Neural cell (in vitro differentiated cells): ENCODE data around the gene SERPINB5. TPM values are rescaled to one million over a fixed set of nuclear protein-coding genes. Genes with fewer than 3 reads are reported as not detected.

Experiments used
- H2AFZ ChIP-seq: fragments of 200-600, 300-800 bp; sonication (generic), shearing (Covaris generic); 2 replicates; pipeline ENCODE4 v1.6.0; 2014; ENCODE audit warnings: low read depth, mild to moderate bottlenecking, antibody characterized with exemption, low read length, moderate library complexity
- H3F3A ChIP-seq: fragments of 200-600 bp; shearing (Covaris generic); 2 replicates; pipeline ENCODE4 v1.6.1; 2016; ENCODE audit warnings: mild to moderate bottlenecking, moderate library complexity, mixed read lengths, antibody characterized with exemption, low read length; ENCODE audit not compliant: insufficient read depth, poor library complexity, severe bottlenecking
- H3K27ac ChIP-seq: fragments of 200-600, 300-800 bp; sonication (generic), shearing (Covaris generic); 2 replicates; pipeline ENCODE4 v1.5.1; 2014; ENCODE audit warnings: mild to moderate bottlenecking, low read length, moderate library complexity
- H3K27me3 ChIP-seq: fragments of 300-800, 200-600 bp; sonication (generic), shearing (Covaris generic); 2 replicates; pipeline ENCODE4 v1.6.0; 2014; ENCODE audit warnings: mild to moderate bottlenecking, low read depth, low read length, moderate library complexity; ENCODE audit not compliant: insufficient read depth
- H3K36me3 ChIP-seq: fragments of 300-800, 200-600 bp; sonication (generic), shearing (Covaris generic); 2 replicates; pipeline ENCODE4 v1.5.1; 2014; ENCODE audit warnings: mild to moderate bottlenecking, antibody characterized with exemption, low read length, moderate library complexity; ENCODE audit not compliant: insufficient read depth
- H3K4me2 ChIP-seq: fragments of 300-800, 200-600 bp; sonication (generic), shearing (Covaris generic); 2 replicates; pipeline ENCODE4 v1.6.0; 2014; ENCODE audit warnings: mild to moderate bottlenecking, low read length
- H3K4me3 ChIP-seq: fragments of 300-800, 200-600 bp; sonication (generic), shearing (Covaris generic); 2 replicates; pipeline ENCODE4 v1.5.1; 2014; ENCODE audit warnings: mild to moderate bottlenecking, low read length, moderate library complexity
- H3K79me2 ChIP-seq: fragments of 200-600 bp; shearing (Covaris generic); replicated peaks from 2 replicates; pipeline ENCODE4 v1.6.0; 2014; ENCODE audit warnings: mild to moderate bottlenecking, low read length, moderate library complexity; ENCODE audit not compliant: insufficient read depth
- H3K9ac ChIP-seq: fragments of 300-800, 200-600 bp; sonication (generic), shearing (Covaris generic); 2 replicates; pipeline ENCODE4 v1.6.1; 2016; ENCODE audit warnings: mild to moderate bottlenecking, low read length, mixed read lengths
- H3K9me2 ChIP-seq: fragments of 200-600 bp; shearing (Covaris generic); 2 replicates; pipeline ENCODE4 v1.6.1; 2016; ENCODE audit warnings: mild to moderate bottlenecking, low read length, mixed read lengths; ENCODE audit not compliant: insufficient read depth
- H3K9me3 ChIP-seq: fragments of 200-600, 300-800 bp; sonication (generic), shearing (Covaris generic); 2 replicates; pipeline ENCODE4 v1.6.1; 2016; ENCODE audit warnings: mild to moderate bottlenecking, mixed run types, low read length, moderate library complexity, mixed read lengths
- H4K20me1 ChIP-seq: fragments of 200-600 bp; shearing (Covaris generic); 2 replicates; pipeline ENCODE4 v1.6.1; 2016; ENCODE audit warnings: mild to moderate bottlenecking, mixed run types; ENCODE audit not compliant: insufficient read depth
- CTCF ChIP-seq: fragments of 450-650 bp; IDR thresholded peaks from 2 replicates; pipeline ENCODE4 v1.5.1; 2014; ENCODE audit warnings: antibody characterized with exemption, mild to moderate bottlenecking, moderate library complexity; ENCODE audit not compliant: poor library complexity, severe bottlenecking
- EP300 ChIP-seq: fragments of 450-650 bp; conservative IDR thresholded peaks from 2 replicates; pipeline ENCODE4 v1.6.1; 2014; ENCODE audit warnings: antibody characterized with exemption, mild to moderate bottlenecking, moderate library complexity; ENCODE audit not compliant: poor library complexity, severe bottlenecking
- EZH2 ChIP-seq: fragments of 200-600, 300-800 bp; shearing (Covaris generic), sonication (generic); IDR thresholded peaks from 2 replicates; pipeline ENCODE4 v1.6.1; 2014; ENCODE audit warnings: antibody characterized with exemption, low read length, borderline replicate concordance, mild to moderate bottlenecking; ENCODE audit not compliant: insufficient read depth, poor library complexity, severe bottlenecking
- MXI1 ChIP-seq: fragments of 450-650 bp; conservative IDR thresholded peaks from 2 replicates; pipeline ENCODE4 v1.6.1; 2014; ENCODE audit warnings: antibody characterized with exemption, mild to moderate bottlenecking; ENCODE audit not compliant: poor library complexity, severe bottlenecking
- POLR2AphosphoS5 ChIP-seq: IDR thresholded peaks from 2 replicates; pipeline ENCODE4 v1.6.1; 2012
- RAD21 ChIP-seq: fragments of 450-650 bp; conservative IDR thresholded peaks from 2 replicates; pipeline ENCODE4 v1.6.1; 2014; ENCODE audit warnings: antibody characterized with exemption, mild to moderate bottlenecking, moderate library complexity
- SMC3 ChIP-seq: fragments of 450-650 bp; conservative IDR thresholded peaks from 2 replicates; pipeline ENCODE4 v1.6.1; 2014; ENCODE audit warnings: antibody characterized with exemption, mild to moderate bottlenecking, moderate library complexity; ENCODE audit not compliant: poor library complexity
- TAF1 ChIP-seq: IDR thresholded peaks from 2 replicates; pipeline ENCODE4 v1.6.1; 2012; ENCODE audit warnings: low read depth
- polyA plus RNA-seq: library from polyadenylated mRNA; depleted of rRNA; stranded (reverse); fragments of >200 nt; gene quantifications from 2 replicates; pipeline ENCODE4 v1.2.3, GENCODE V29; 2014
- TF ChIP-seq, protein P1 (sequence below): IDR thresholded peaks from 2 replicates; pipeline ENCODE4 v1.6.1; 2012; ENCODE audit warnings: borderline replicate concordance

Gene SERPINB5
- polyA plus RNA-seq, 1 donor from 2014 or later, result not detected

DNA sequence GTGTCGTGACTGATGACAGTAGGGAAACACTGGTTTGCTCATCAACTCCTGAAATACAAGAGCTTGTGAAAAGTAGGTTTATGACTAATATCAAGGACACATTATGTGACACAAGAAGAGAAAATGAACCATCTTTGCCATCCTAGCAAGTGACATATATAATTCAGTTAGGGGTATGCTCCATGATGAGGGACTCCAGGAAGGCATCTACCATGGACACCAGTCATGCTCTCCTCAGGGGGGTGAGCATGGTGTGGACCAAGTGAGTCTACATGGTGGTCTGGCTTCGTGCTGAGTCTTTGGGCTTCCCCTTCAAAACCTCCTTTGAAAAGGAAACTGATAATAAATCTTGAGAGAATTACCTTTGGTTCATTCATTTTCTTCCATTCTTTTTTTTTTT, 11.7 kb upstream of the SERPINB5 start:
- TF ChIP-seq POLR2AphosphoS5 (no peak), CTCF (no peak), SMC3 (no peak), EZH2 (no peak), TAF1 (no peak), RAD21 (no peak), EP300 (no peak), MXI1 (no peak)
- TF ChIP-seq, protein P1, sequence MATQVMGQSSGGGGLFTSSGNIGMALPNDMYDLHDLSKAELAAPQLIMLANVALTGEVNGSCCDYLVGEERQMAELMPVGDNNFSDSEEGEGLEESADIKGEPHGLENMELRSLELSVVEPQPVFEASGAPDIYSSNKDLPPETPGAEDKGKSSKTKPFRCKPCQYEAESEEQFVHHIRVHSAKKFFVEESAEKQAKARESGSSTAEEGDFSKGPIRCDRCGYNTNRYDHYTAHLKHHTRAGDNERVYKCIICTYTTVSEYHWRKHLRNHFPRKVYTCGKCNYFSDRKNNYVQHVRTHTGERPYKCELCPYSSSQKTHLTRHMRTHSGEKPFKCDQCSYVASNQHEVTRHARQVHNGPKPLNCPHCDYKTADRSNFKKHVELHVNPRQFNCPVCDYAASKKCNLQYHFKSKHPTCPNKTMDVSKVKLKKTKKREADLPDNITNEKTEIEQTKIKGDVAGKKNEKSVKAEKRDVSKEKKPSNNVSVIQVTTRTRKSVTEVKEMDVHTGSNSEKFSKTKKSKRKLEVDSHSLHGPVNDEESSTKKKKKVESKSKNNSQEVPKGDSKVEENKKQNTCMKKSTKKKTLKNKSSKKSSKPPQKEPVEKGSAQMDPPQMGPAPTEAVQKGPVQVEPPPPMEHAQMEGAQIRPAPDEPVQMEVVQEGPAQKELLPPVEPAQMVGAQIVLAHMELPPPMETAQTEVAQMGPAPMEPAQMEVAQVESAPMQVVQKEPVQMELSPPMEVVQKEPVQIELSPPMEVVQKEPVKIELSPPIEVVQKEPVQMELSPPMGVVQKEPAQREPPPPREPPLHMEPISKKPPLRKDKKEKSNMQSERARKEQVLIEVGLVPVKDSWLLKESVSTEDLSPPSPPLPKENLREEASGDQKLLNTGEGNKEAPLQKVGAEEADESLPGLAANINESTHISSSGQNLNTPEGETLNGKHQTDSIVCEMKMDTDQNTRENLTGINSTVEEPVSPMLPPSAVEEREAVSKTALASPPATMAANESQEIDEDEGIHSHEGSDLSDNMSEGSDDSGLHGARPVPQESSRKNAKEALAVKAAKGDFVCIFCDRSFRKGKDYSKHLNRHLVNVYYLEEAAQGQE, result no peak

DNA sequence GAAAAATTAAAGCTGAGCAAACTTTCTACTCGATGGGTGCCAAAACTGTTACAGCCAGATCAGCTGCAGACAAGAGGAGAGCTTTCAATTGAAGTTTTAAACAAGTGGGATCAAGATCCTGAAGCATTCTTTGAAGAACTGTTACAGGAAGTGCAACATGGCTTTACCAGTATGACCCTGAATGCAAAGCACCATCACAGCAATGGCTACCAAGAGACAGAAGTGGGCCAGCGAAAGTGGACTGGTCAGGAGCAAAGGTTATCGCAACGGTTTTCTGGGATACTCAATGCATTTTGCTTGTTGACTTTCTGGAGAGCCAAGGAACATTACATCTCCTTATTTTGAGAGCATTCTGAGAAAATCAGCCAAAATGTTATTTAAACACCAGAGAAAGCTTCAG, 9.1 kb upstream of the SERPINB5 start:
- TF ChIP-seq POLR2AphosphoS5, result no peak
- no peak for TF ChIP-seq SMC3
- H3K4me2 ChIP-seq, result no peak overlapping the region
- no peak overlapping the region for H2AFZ ChIP-seq
- no peaks in the 10 kb centered on the region for H4K20me1 ChIP-seq
- no peak overlapping the region for H3K9ac ChIP-seq
- no peak overlapping the region for H3K27ac ChIP-seq
- no peaks in the 10 kb centered on the region for H3K36me3 ChIP-seq
- H3K27me3 ChIP-seq, result no peaks in the 10 kb centered on the region
- H3K79me2 ChIP-seq, result no peaks in the 10 kb centered on the region
- H3K9me3 ChIP-seq, result no peaks in the 10 kb centered on the region
- no peak overlapping the region for H3K4me3 ChIP-seq
- no peaks in the 10 kb centered on the region for H3K9me2 ChIP-seq
- H3F3A ChIP-seq, result no peaks in the 10 kb centered on the region

More for the DNA sequence above, 11.7 kb upstream of the SERPINB5 start:
- Histone ChIP-seq H3K27ac (no peak overlapping the region), H3K27me3 (no peaks in the 10 kb centered on the region), H3K9ac (no peak overlapping the region), H3F3A (no peaks in the 10 kb centered on the region), H3K9me3 (no peaks in the 10 kb centered on the region), H3K79me2 (no peaks in the 10 kb centered on the region), H3K4me3 (no peak overlapping the region), H3K36me3 (no peaks in the 10 kb centered on the region), H4K20me1 (no peaks in the 10 kb centered on the region), H3K4me2 (no peak overlapping the region), H3K9me2 (no peaks in the 10 kb centered on the region), H2AFZ (no peak overlapping the region)

- H3K9ac ChIP-seq, result no peak overlapping the region
- no peaks in the 10 kb centered on the region for H3K36me3 ChIP-seq
- no peak for TF ChIP-seq TAF1
- H3K79me2 ChIP-seq, result no peaks in the 10 kb centered on the region
- H2AFZ ChIP-seq, result no peak overlapping the region
- no peaks in the 10 kb centered on the region for H3K9me2 ChIP-seq
- H4K20me1 ChIP-seq, result no peaks in the 10 kb centered on the region
- no peak overlapping the region for H3K4me3 ChIP-seq
- H3K4me2 ChIP-seq, result no peak overlapping the region
- H3K27ac ChIP-seq, result no peak overlapping the region
- no peaks in the 10 kb centered on the region for H3K9me3 ChIP-seq
- H3F3A ChIP-seq, result no peaks in the 10 kb centered on the region
- H3K27me3 ChIP-seq, result no peaks in the 10 kb centered on the region
Measured at GRCh38 chr18:63468575-63468974, 8.2 kb upstream of the SERPINB5 start.
